ENCODE results near the gene SCG5.

GRCh38 chr15:32659340-32660155, 18.0 kb downstream of the SCG5 start:
- no peak for TF ChIP-seq ZNF335 (CRISPR knock-in tag; IDR thresholded peaks at IDR 0.05)
- no peak for TF ChIP-seq ATF2 (CRISPR knock-in tag; IDR thresholded peaks at IDR 0.05)
- TF ChIP-seq E2F5 (CRISPR knock-in tag; conservative IDR thresholded peaks at IDR 0.05): no peak
- no peak for TF ChIP-seq SAP130 (CRISPR knock-in tag; IDR thresholded peaks at IDR 0.05; ENCODE audit: low read depth)
- no peak for TF ChIP-seq MXI1 (IDR thresholded peaks at IDR 0.05; ENCODE audit: borderline replicate concordance, low read depth, low read length)
- TF ChIP-seq MAZ (IDR thresholded peaks at IDR 0.05; ENCODE audit: borderline replicate concordance, low read depth, low read length): no peak
- no peak for TF ChIP-seq MAZ (CRISPR knock-in tag; IDR thresholded peaks at IDR 0.05; ENCODE audit: low read depth)
- no peak for TF ChIP-seq ZZZ3 (CRISPR knock-in tag; IDR thresholded peaks at IDR 0.05; ENCODE audit: borderline replicate concordance)
- TF ChIP-seq ETV5 (CRISPR knock-in tag; IDR thresholded peaks at IDR 0.05; ENCODE audit: borderline replicate concordance): no peak
- no peak for TF ChIP-seq POLR2AphosphoS5 (IDR thresholded peaks at IDR 0.05; ENCODE audit: low read depth, low read length)
- TF ChIP-seq KIAA2018 (CRISPR knock-in tag; IDR thresholded peaks at IDR 0.05; ENCODE audit: borderline replicate concordance): no peak
- no peak for TF ChIP-seq KDM5B (CRISPR knock-in tag; IDR thresholded peaks at IDR 0.05; ENCODE audit: borderline replicate concordance)
